ENCODE results near the gene ZNF524. TPM values are rescaled to one million over a fixed set of nuclear protein-coding genes. Genes with fewer than 3 reads are reported as not detected.

Gene ZNF524
- total and polyA plus RNA-seq, 9 of the 15 experiments (the other 6 are each of a cell fraction or from before 2014, with no cell fraction given): 0.08 to 15.6 (median 2.9) TPM

GRCh38 chr19:55643003-55643886, 43.2 kb downstream of the ZNF524 start, which contains the start of gene ZNF581 (continued):
- peak; percentile 33; the same call in 1 of the 2 replicates for TF ChIP-seq ZNF511 (CRISPR knock-in tag; IDR thresholded peaks at IDR 0.05)
- TF ChIP-seq STAG1 (CRISPR knock-in tag; IDR thresholded peaks at IDR 0.05; ENCODE audit: borderline replicate concordance): no peak
- no peak for TF ChIP-seq ZNF717 (CRISPR knock-in tag; IDR thresholded peaks at IDR 0.05)
- TF ChIP-seq MEIS2 (IDR thresholded peaks at IDR 0.05; ENCODE audit: partially characterized antibody): no peak
- TF ChIP-seq POLR2AphosphoS5 (IDR thresholded peaks at IDR 0.05; ENCODE audit: control insufficient read depth, insufficient read depth, low read depth, low read length): peak; percentile 57
- no peak for TF ChIP-seq CC2D1A (IDR thresholded peaks at IDR 0.05)
- no peak for TF ChIP-seq ZSCAN29 (IDR thresholded peaks at IDR 0.05)
- no peak for TF ChIP-seq BRCA1 (IDR thresholded peaks at IDR 0.05)
- no peak for TF ChIP-seq BRCA1 (CRISPR knock-in tag; IDR thresholded peaks at IDR 0.05)
- TF ChIP-seq DACH1 (IDR thresholded peaks at IDR 0.05; ENCODE audit: partially characterized antibody): no peak
- no peak for TF ChIP-seq HMG20A (CRISPR knock-in tag; conservative IDR thresholded peaks at IDR 0.05)
- 0 out of 2 replicates have a peak, but pooled peaks have one; percentile 18 for TF ChIP-seq DEAF1 (CRISPR knock-in tag; IDR thresholded peaks at IDR 0.05)
- no peak for TF ChIP-seq HMGXB4 (CRISPR knock-in tag; IDR thresholded peaks at IDR 0.05)
- TF ChIP-seq PHF20 (IDR thresholded peaks at IDR 0.05; ENCODE audit: partially characterized antibody): peak; percentile 93
- TF ChIP-seq ZNF76 (CRISPR knock-in tag; IDR thresholded peaks at IDR 0.05; ENCODE audit: borderline replicate concordance): no peak
- TF ChIP-seq GABPB2 (CRISPR knock-in tag; conservative IDR thresholded peaks at IDR 0.05): no peak
- peak; percentile 78 for TF ChIP-seq BCOR (IDR thresholded peaks at IDR 0.05)
- TF ChIP-seq ZNF740 (CRISPR knock-in tag; IDR thresholded peaks at IDR 0.05): peak; percentile 89
- peak in 1 of 2 experiments; percentile 73; a peak in 2 of 4 replicates for TF ChIP-seq ZNF740 (tag; IDR thresholded peaks at IDR 0.05)
- TF ChIP-seq CTCFL (IDR thresholded peaks at IDR 0.05; ENCODE audit: borderline replicate concordance, insufficient read depth, low read depth, low read length, poor library complexity, severe bottlenecking): no peak
